ELR (cell line): ENCODE data around the gene RRBP1.

Source experiments
- DNase-seq: peaks from one replicate; pipeline ENCODE4 v3.0.0-alpha.2; 2015; ENCODE audit warnings: low read depth

Gene RRBP1

GRCh38 chr20:17682889-17683198 is 802 bp upstream of the RRBP1 start:
- no peak for DNase-seq

GRCh38 chr20:17681726-17682102 is 328 bp downstream of the RRBP1 start:
- DNase-seq = no peak

- DNase-seq = peak; percentile 76
Measured at GRCh38 chr20:17680836-17681725, 961 bp downstream of the RRBP1 start.

GRCh38 chr20:17679941-17680835 is 1.9 kb downstream of the RRBP1 start:
- peak; percentile 83 for DNase-seq

- no peak for DNase-seq
Measured at GRCh38 chr20:17678886-17679285, 3.2 kb downstream of the RRBP1 start.

GRCh38 chr20:17678295-17678694 is 3.7 kb downstream of the RRBP1 start:
- no peak for DNase-seq

GRCh38 chr20:17676942-17677341 is 5.1 kb downstream of the RRBP1 start:
- no peak for DNase-seq

GRCh38 chr20:17676378-17676759 is 5.7 kb downstream of the RRBP1 start:
- DNase-seq = no peak

GRCh38 chr20:17675519-17676377 is 6.3 kb downstream of the RRBP1 start:
- DNase-seq = no peak

- DNase-seq = no peak
Measured at GRCh38 chr20:17674722-17675518, 7.1 kb downstream of the RRBP1 start.

GRCh38 chr20:17673084-17673483 is 9.0 kb downstream of the RRBP1 start:
- DNase-seq = no peak

- DNase-seq = no peak
Measured at GRCh38 chr20:17671565-17671964, 10.5 kb downstream of the RRBP1 start.

- no peak for DNase-seq
Measured at GRCh38 chr20:17671011-17671410, 11.0 kb downstream of the RRBP1 start.

GRCh38 chr20:17669306-17669931 is 12.6 kb downstream of the RRBP1 start:
- no peak for DNase-seq

GRCh38 chr20:17668432-17668831 is 13.6 kb downstream of the RRBP1 start:
- DNase-seq = no peak

- DNase-seq = no peak
Measured at GRCh38 chr20:17667445-17667844, 14.6 kb downstream of the RRBP1 start.

GRCh38 chr20:17666481-17666880 is 15.6 kb downstream of the RRBP1 start:
- no peak for DNase-seq

GRCh38 chr20:17665756-17666155 is 16.3 kb downstream of the RRBP1 start:
- DNase-seq = no peak

- no peak for DNase-seq
Measured at GRCh38 chr20:17664025-17664633, 17.9 kb downstream of the RRBP1 start.

- DNase-seq = no peak
Measured at GRCh38 chr20:17663486-17663885, 18.6 kb downstream of the RRBP1 start.

- no peak for DNase-seq
Measured at GRCh38 chr20:17663040-17663399, 19.0 kb downstream of the RRBP1 start.
